ENCODE data around the gene TMEM89. TPM values are rescaled to one million over a fixed set of nuclear protein-coding genes. Genes with fewer than 3 reads are reported as not detected.

Gene TMEM89
- total RNA-seq, 1 experiment from 2014 or later, result not detected

DNA sequence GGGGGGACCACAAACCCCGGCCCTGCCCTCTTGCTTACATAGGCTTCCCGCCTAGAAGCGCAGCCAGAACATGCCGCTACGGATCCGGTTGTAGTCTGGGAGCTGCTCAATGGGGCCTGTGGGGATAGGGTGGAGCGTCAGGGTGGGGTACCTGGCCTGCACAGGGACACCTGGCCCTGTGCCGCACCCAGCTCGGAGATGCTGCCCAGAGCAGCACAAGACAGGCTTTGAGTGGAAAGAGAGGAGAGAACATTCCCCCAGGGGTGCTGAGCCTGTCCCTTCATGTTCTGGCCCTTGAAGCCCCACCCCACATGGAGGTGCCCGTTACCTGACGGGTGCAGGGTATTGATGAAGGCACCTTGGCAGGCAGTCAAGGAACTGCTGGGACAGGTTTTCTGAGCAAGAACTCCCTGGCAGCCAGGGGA is 22.5 kb downstream of the TMEM89 start:
- Histone ChIP-seq H3K27me3 (ENCODE audit: low read length) (no peaks in the 10 kb centered on the region), H3K4me2 (ENCODE audit: low read depth, low read length, poor library complexity, severe bottlenecking) (no peak overlapping the region), H3K36me3 (ENCODE audit: insufficient read depth, low read length) (peaks cover 8% of the 10 kb centered on the region), H3K79me2 (ENCODE audit: low read length) (no peaks in the 10 kb centered on the region), H3K27ac (ENCODE audit: low read length) (no peak overlapping the region), H3K9me3 (ENCODE audit: low read length) (no peaks in the 10 kb centered on the region), H3K9me2 (replicated peaks; ENCODE audit: insufficient read depth, low read length) (no peaks in the 10 kb centered on the region), H4K20me1 (ENCODE audit: insufficient read depth, low read depth, low read length) (no peaks in the 10 kb centered on the region), H3K4me3 (ENCODE audit: low read length) (no peak overlapping the region), H2AFZ (ENCODE audit: low read length) (no peak overlapping the region), H3K9ac (ENCODE audit: low read length) (no peak overlapping the region), H3K4me1 (ENCODE audit: low read length) (no peaks in the 10 kb centered on the region)
- no peak for DNase-seq

DNA sequence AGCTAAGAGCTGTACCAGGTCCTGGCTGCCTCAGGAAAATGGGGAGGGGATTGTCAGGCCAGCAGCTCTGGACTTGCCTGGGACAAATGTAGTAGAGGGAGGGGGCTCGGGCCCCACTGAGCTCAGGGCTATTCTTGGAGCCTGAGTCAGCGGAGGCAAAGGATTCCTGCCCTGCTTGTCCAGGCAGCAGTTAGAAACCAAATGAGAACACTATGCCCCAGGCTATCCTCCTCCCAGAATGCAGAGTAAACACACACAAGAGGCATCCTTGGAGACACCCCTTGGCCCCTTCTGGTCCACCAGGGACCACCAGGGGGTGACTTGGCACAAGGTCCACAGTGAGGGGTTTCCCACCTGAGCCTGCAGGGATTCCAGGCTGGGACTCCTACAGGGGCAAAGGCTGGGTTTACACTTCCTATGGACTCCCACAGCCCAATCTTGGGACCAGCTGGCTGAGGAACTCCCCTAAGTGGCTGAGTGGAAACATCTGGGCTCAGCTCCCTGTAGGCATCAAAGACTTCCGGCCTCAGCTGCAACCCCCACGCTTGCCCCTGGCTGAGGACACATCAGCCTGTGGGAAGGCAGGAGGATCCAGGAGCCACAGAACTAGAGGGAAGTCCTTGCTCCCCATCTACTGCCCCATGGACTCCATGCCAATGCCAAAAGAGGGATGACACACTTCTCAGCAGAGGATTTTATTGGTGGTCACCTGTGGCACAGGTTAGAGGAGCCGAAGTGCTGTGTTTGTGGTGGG is 23.1 kb downstream of the TMEM89 start:
- Histone ChIP-seq H3K27me3 (ENCODE audit: low read length) (no peaks in the 10 kb centered on the region), H3K79me2 (ENCODE audit: low read length) (no peaks in the 10 kb centered on the region), H3K4me1 (ENCODE audit: low read length) (no peaks in the 10 kb centered on the region), H2AFZ (ENCODE audit: low read length) (no peak overlapping the region), H3K4me3 (ENCODE audit: low read length) (no peak overlapping the region), H3K9me3 (ENCODE audit: low read length) (no peaks in the 10 kb centered on the region), H3K36me3 (ENCODE audit: insufficient read depth, low read length) (peaks cover 4% of the 10 kb centered on the region; the same call in 1 of the 2 replicates), H3K9ac (ENCODE audit: low read length) (no peak overlapping the region), H3K4me2 (ENCODE audit: low read depth, low read length, poor library complexity, severe bottlenecking) (no peak overlapping the region), H4K20me1 (ENCODE audit: insufficient read depth, low read depth, low read length) (no peaks in the 10 kb centered on the region), H3K9me2 (replicated peaks; ENCODE audit: insufficient read depth, low read length) (no peaks in the 10 kb centered on the region), H3K27ac (ENCODE audit: low read length) (no peak overlapping the region)
- DNase-seq, result no peak

DNA sequence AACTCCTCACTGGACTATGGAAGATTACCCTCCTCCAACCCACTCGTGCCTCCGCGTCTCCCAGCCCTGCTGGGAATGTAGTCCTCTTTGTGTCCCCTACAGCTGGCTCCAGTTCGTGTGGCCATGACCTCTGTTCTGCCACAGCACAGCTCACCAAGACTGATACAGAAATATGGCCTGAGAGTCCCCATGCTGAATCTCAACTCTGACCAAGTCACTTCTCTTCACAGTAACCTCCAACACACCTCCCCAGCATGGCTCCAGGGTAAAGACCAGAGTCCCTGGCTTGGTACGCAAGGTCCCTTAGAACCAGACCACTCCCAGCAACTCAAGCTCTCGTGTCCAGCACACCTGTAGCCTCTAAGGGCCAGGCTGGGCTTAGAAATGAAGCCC is 24.2 kb downstream of the TMEM89 start:
- H3K27ac ChIP-seq (ENCODE audit: low read length), result no peak overlapping the region
- no peak for DNase-seq
- no peak overlapping the region for H3K4me2 ChIP-seq (ENCODE audit: low read depth, low read length, poor library complexity, severe bottlenecking)
- peaks cover 4% of the 10 kb centered on the region; the same call in 1 of the 2 replicates for H3K36me3 ChIP-seq (ENCODE audit: insufficient read depth, low read length)
- H3K4me1 ChIP-seq (ENCODE audit: low read length), result no peaks in the 10 kb centered on the region
- no peaks in the 10 kb centered on the region for H4K20me1 ChIP-seq (ENCODE audit: insufficient read depth, low read depth, low read length)
- H2AFZ ChIP-seq (ENCODE audit: low read length), result no peak overlapping the region
- H3K27me3 ChIP-seq (ENCODE audit: low read length), result no peaks in the 10 kb centered on the region
- no peak overlapping the region for H3K4me3 ChIP-seq (ENCODE audit: low read length)
- no peaks in the 10 kb centered on the region for H3K9me3 ChIP-seq (ENCODE audit: low read length)
- H3K9me2 ChIP-seq (replicated peaks; ENCODE audit: insufficient read depth, low read length), result no peaks in the 10 kb centered on the region
- no peak overlapping the region for H3K9ac ChIP-seq (ENCODE audit: low read length)
- no peaks in the 10 kb centered on the region for H3K79me2 ChIP-seq (ENCODE audit: low read length)

DNA sequence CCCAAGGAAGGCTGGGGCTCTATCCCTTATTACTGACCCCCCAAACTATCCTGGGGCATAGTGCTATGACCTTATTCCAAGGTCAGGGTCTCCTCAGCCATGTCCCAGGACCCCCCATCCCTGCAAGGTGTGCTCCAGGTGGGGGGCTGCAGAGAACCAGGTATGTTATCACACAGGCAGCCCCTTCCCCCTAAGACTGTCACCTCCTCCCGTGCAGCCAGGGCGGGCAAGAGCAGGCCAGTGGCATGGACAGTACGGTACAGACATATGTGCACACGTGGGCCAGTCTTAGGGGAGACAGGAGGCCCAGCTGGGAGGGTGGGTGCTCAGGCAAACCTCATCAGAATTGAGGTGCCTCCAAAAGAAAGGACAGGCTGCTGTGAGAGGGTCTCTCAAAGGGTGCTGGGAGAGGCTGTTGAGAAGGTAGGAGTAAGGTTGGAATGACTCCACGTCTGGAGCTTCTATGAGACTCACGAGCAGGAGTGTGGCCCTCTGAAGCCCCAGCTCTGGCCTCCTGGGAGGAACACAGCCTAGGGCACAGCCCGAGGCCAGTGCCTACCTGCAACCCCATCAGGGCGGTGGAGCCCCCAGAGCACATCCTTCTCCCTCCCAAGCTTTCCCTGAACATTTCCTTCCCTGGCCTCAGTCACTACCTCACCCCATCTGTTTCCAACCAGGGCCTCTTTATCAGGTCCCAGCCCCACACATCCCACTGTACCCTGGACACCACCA is 24.7 kb downstream of the TMEM89 start:
- Histone ChIP-seq H3K79me2 (ENCODE audit: low read length) (no peaks in the 10 kb centered on the region), H3K27me3 (ENCODE audit: low read length) (no peaks in the 10 kb centered on the region), H2AFZ (ENCODE audit: low read length) (no peak overlapping the region), H3K9ac (ENCODE audit: low read length) (no peak overlapping the region), H3K4me1 (ENCODE audit: low read length) (no peaks in the 10 kb centered on the region), H3K4me2 (ENCODE audit: low read depth, low read length, poor library complexity, severe bottlenecking) (no peak overlapping the region), H3K9me2 (replicated peaks; ENCODE audit: insufficient read depth, low read length) (no peaks in the 10 kb centered on the region), H3K4me3 (ENCODE audit: low read length) (no peak overlapping the region), H4K20me1 (ENCODE audit: insufficient read depth, low read depth, low read length) (no peaks in the 10 kb centered on the region), H3K27ac (ENCODE audit: low read length) (no peak overlapping the region), H3K36me3 (ENCODE audit: insufficient read depth, low read length) (peaks cover 4% of the 10 kb centered on the region; the same call in 1 of the 2 replicates), H3K9me3 (ENCODE audit: low read length) (no peaks in the 10 kb centered on the region)
- no peak for DNase-seq

DNA sequence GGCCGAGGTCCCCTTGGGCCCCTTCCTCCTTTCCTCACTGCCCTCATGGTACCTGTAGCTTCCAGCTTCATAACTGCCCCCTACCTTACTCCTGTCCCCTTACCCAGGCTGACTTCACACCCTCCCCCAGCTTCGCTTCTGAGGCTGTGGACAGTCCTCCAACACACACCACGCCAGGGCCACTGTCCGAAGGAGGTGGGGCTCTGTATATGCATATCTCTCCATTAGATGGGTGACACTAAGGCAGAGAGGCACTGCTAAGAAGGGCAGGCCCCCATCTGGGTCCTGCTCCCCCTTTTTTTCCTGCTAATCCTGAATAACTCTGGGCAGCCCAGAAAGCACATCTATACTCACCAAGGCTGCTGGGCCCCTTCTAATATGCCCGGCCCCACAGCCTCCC is 25.4 kb downstream of the TMEM89 start:
- H3K9me3 ChIP-seq (ENCODE audit: low read length), result no peaks in the 10 kb centered on the region
- H3K27ac ChIP-seq (ENCODE audit: low read length), result no peak overlapping the region
- no peaks in the 10 kb centered on the region for H3K36me3 ChIP-seq (ENCODE audit: insufficient read depth, low read length)
- H3K9me2 ChIP-seq (replicated peaks; ENCODE audit: insufficient read depth, low read length), result no peaks in the 10 kb centered on the region
- no peak overlapping the region for H3K4me2 ChIP-seq (ENCODE audit: low read depth, low read length, poor library complexity, severe bottlenecking)
- H4K20me1 ChIP-seq (ENCODE audit: insufficient read depth, low read depth, low read length), result no peaks in the 10 kb centered on the region
- no peaks in the 10 kb centered on the region for H3K27me3 ChIP-seq (ENCODE audit: low read length)
- DNase-seq, result no peak
- no peak overlapping the region for H2AFZ ChIP-seq (ENCODE audit: low read length)
- no peak overlapping the region for H3K9ac ChIP-seq (ENCODE audit: low read length)
- H3K4me1 ChIP-seq (ENCODE audit: low read length), result no peaks in the 10 kb centered on the region
- H3K79me2 ChIP-seq (ENCODE audit: low read length), result no peaks in the 10 kb centered on the region
- no peak overlapping the region for H3K4me3 ChIP-seq (ENCODE audit: low read length)

DNA sequence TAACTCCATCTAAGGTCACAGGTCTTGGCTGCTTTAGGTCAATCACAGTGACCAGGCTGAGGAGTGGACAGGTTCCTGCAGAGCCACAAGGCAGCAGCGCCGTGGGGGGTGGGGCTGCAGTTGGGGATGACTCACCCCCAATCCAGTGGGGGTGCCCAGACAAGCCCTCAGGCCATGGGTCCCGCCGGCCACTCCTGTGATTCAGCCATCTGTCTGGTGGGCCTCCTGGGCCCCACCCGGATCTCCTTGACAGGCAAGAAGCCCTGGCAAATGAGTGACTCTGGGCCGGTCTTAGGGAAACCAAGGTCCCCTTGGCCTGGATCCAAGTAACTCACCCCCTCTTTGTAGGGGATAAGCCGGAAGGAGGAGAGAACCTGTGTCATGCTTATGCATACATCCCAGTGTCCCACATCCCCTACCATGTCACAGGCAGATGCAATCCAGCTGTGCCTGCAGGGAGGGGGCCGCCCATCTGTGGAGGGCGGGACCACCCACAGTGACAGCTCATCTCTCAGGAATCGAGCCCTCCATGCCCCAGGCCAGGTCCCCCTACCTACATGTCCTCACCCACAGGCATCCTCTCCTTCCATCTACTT is 25.9 kb downstream of the TMEM89 start:
- no peaks in the 10 kb centered on the region for H3K9me2 ChIP-seq (replicated peaks; ENCODE audit: insufficient read depth, low read length)
- no peaks in the 10 kb centered on the region for H3K9me3 ChIP-seq (ENCODE audit: low read length)
- H3K36me3 ChIP-seq (ENCODE audit: insufficient read depth, low read length), result no peaks in the 10 kb centered on the region
- no peaks in the 10 kb centered on the region for H3K79me2 ChIP-seq (ENCODE audit: low read length)
- no peaks in the 10 kb centered on the region for H3K27me3 ChIP-seq (ENCODE audit: low read length)
- no peaks in the 10 kb centered on the region for H3K4me1 ChIP-seq (ENCODE audit: low read length)
- no peak overlapping the region for H3K27ac ChIP-seq (ENCODE audit: low read length)
- no peak overlapping the region for H3K4me3 ChIP-seq (ENCODE audit: low read length)
- no peak overlapping the region for H3K4me2 ChIP-seq (ENCODE audit: low read depth, low read length, poor library complexity, severe bottlenecking)
- H2AFZ ChIP-seq (ENCODE audit: low read length), result no peak overlapping the region
- no peaks in the 10 kb centered on the region for H4K20me1 ChIP-seq (ENCODE audit: insufficient read depth, low read depth, low read length)
- H3K9ac ChIP-seq (ENCODE audit: low read length), result no peak overlapping the region
- peak; percentile 58 for DNase-seq

DNA sequence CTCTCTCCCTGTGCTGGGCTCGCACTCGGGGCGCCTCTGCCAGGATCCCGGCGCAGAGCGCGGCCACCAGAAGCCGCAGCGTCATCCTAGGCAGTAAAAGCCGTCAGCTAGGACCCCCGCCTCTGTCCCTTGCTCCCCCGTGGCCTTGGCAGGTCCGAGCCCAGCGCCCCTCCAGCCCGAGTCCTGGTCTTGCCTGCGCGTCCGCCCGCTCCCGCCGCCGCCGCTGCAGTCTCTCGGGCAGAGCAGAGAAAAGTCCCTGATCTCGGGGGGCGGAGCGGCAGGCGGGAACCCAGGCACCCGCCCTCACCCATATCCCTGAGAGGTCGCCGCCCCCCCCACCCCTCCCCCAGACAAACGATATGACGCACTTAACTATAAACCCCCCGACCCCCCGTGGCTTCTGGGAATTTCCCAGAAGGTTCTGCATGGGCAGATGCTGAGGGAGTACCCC is 26.5 kb downstream of the TMEM89 start, which contains the start of gene COL7A1:
TSS of gene COL7A1 (minus strand) at position 255 of the 451 bp plus-strand sequence. CDS start at position 85, 170 bp downstream.
- H3K9me2 ChIP-seq (replicated peaks; ENCODE audit: insufficient read depth, low read length), result no peaks in the 10 kb centered on the region
- H3K9me3 ChIP-seq (ENCODE audit: low read length), result no peaks in the 10 kb centered on the region
- H3K27me3 ChIP-seq (ENCODE audit: low read length), result no peaks in the 10 kb centered on the region
- H3K79me2 ChIP-seq (ENCODE audit: low read length), result no peaks in the 10 kb centered on the region
- DNase-seq, result no peak
- no peak within 1 kb of the TSS for H3K4me3 ChIP-seq (ENCODE audit: low read length)
- no peak within 1 kb of the TSS for H3K9ac ChIP-seq (ENCODE audit: low read length)
- no peaks in the 10 kb centered on the region for H4K20me1 ChIP-seq (ENCODE audit: insufficient read depth, low read depth, low read length)
- no peak within 1 kb of the TSS for H3K27ac ChIP-seq (ENCODE audit: low read length)
- no peaks in the 10 kb centered on the region for H3K36me3 ChIP-seq (ENCODE audit: insufficient read depth, low read length)
- no peaks in the 10 kb centered on the region for H3K4me1 ChIP-seq (ENCODE audit: low read length)
- H2AFZ ChIP-seq (ENCODE audit: low read length), result no peak within 1 kb of the TSS
- H3K4me2 ChIP-seq (ENCODE audit: low read depth, low read length, poor library complexity, severe bottlenecking), result no peak within 1 kb of the TSS

DNA sequence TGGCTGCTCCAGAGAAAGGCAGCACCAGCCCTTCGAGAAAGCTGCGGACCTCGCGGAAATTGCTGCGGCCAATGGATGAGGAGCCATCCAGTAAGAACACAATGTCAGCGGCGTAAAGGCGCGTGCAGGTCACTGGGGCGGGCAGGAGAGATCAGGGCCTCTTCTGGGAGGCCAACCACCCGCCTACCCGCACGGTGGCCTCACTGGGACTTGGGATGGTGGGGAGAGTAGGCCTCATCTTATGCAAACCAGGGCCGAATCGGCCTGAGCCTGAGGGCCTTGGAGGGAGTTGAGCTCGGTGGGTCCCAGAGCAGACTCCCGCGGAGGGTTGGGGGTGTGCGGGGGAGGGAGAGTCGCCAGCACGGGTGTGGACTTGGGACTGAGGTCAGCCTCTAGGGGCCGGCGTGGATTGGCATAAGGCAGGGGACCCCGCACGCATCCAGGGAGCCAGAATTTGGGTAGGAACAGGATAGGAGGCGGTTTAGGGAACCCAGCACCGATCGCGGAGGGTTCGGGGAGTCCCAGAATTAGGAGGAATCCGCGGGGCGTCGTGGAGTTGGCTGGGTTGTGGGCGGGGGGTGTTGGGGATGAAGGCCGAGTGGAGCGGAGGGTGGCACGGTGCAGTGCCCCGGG is 27.0 kb downstream of the TMEM89 start:
- H3K79me2 ChIP-seq (ENCODE audit: low read length), result no peaks in the 10 kb centered on the region
- H3K9me3 ChIP-seq (ENCODE audit: low read length), result no peaks in the 10 kb centered on the region
- no peak overlapping the region for H3K4me3 ChIP-seq (ENCODE audit: low read length)
- no peaks in the 10 kb centered on the region for H3K4me1 ChIP-seq (ENCODE audit: low read length)
- no peak overlapping the region for H3K27ac ChIP-seq (ENCODE audit: low read length)
- H3K36me3 ChIP-seq (ENCODE audit: insufficient read depth, low read length), result no peaks in the 10 kb centered on the region
- no peak overlapping the region for H2AFZ ChIP-seq (ENCODE audit: low read length)
- H4K20me1 ChIP-seq (ENCODE audit: insufficient read depth, low read depth, low read length), result no peaks in the 10 kb centered on the region
- DNase-seq, result no peak
- no peaks in the 10 kb centered on the region for H3K9me2 ChIP-seq (replicated peaks; ENCODE audit: insufficient read depth, low read length)
- H3K9ac ChIP-seq (ENCODE audit: low read length), result no peak overlapping the region
- H3K4me2 ChIP-seq (ENCODE audit: low read depth, low read length, poor library complexity, severe bottlenecking), result no peak overlapping the region
- no peaks in the 10 kb centered on the region for H3K27me3 ChIP-seq (ENCODE audit: low read length)

All from Karpas-422 (cell line).